ENCODE results near the gene KCNK1.

The KCNK1 gene

GRCh38 chr1:233657466-233657865 lies 43.6 kb downstream of the KCNK1 start:
- no peak overlapping the region for H3K4me3 ChIP-seq (ENCODE audit: control insufficient read depth, low read depth, low read length)
- TF ChIP-seq CTCF (IDR thresholded peaks at IDR 0.05; ENCODE audit: control insufficient read depth, insufficient read depth, low read depth, low read length, missing control alignments): no peak
- DNase-seq (ENCODE audit: low read depth): no peak

GRCh38 chr1:233659495-233659894 lies 45.6 kb downstream of the KCNK1 start:
- no peak for DNase-seq (ENCODE audit: low read depth)
- no peak overlapping the region for H3K4me3 ChIP-seq (ENCODE audit: control insufficient read depth, low read depth, low read length)
- TF ChIP-seq CTCF (IDR thresholded peaks at IDR 0.05; ENCODE audit: control insufficient read depth, insufficient read depth, low read depth, low read length, missing control alignments): no peak

- no peak for DNase-seq (ENCODE audit: low read depth)
- H3K4me3 ChIP-seq (ENCODE audit: control insufficient read depth, low read depth, low read length): no peak overlapping the region
- no peak for TF ChIP-seq CTCF (IDR thresholded peaks at IDR 0.05; ENCODE audit: control insufficient read depth, insufficient read depth, low read depth, low read length, missing control alignments)
Measured at GRCh38 chr1:233661376-233662159, 47.7 kb downstream of the KCNK1 start.

GRCh38 chr1:233662575-233663304 lies 48.8 kb downstream of the KCNK1 start:
- DNase-seq (ENCODE audit: low read depth): no peak
- no peak for TF ChIP-seq CTCF (IDR thresholded peaks at IDR 0.05; ENCODE audit: control insufficient read depth, insufficient read depth, low read depth, low read length, missing control alignments)
- no peak overlapping the region for H3K4me3 ChIP-seq (ENCODE audit: control insufficient read depth, low read depth, low read length)

GRCh38 chr1:233664253-233664652 lies 50.3 kb downstream of the KCNK1 start:
- DNase-seq (ENCODE audit: low read depth): no peak
- no peak for TF ChIP-seq CTCF (IDR thresholded peaks at IDR 0.05; ENCODE audit: control insufficient read depth, insufficient read depth, low read depth, low read length, missing control alignments)
- no peak overlapping the region for H3K4me3 ChIP-seq (ENCODE audit: control insufficient read depth, low read depth, low read length)

GRCh38 chr1:233664804-233665574 lies 51.1 kb downstream of the KCNK1 start:
- DNase-seq (ENCODE audit: low read depth): no peak
- no peak for TF ChIP-seq CTCF (IDR thresholded peaks at IDR 0.05; ENCODE audit: control insufficient read depth, insufficient read depth, low read depth, low read length, missing control alignments)
- no peak overlapping the region for H3K4me3 ChIP-seq (ENCODE audit: control insufficient read depth, low read depth, low read length)
